Activated T-helper 1 cell treated with anti-CD3 and anti-CD28 coated beads, Interleukin-12 subunit alpha, Interleukin-12 subunit beta, Interleukin-2, Interleukin-4 antibody, amounts not matched to agents 30 ng/mL and 10 ng/mL and 1 ng/mL, durations not matched to agents 14 hours and 24 hours and 36 hours (primary cell): ENCODE data around the gene B4GALT3. TPM values are rescaled to one million over a fixed set of nuclear protein-coding genes. Genes with fewer than 3 reads are reported as not detected.

Experiments used
- DNase-seq: peaks from one replicate; pipeline ENCODE4 v3.0.0; 2021; ENCODE audit warnings: low spot score
- H3K27ac Mint-ChIP-seq: one replicate; pipeline ENCODE4 v1.8.0; 2021; ENCODE audit warnings: mild to moderate bottlenecking, mixed read lengths
- H3K27me3 Mint-ChIP-seq: one replicate; pipeline ENCODE4 v1.8.0; 2022; ENCODE audit warnings: mild to moderate bottlenecking, moderate library complexity, mixed read lengths; ENCODE audit not compliant: insufficient read depth
- H3K36me3 Mint-ChIP-seq: one replicate; pipeline ENCODE4 v1.8.0; 2021; ENCODE audit warnings: low read depth, mixed read lengths
- H3K4me1 Mint-ChIP-seq: one replicate; pipeline ENCODE4 v1.8.0; 2021; ENCODE audit warnings: low read depth, mixed read lengths
- H3K4me3 Mint-ChIP-seq: one replicate; pipeline ENCODE4 v1.8.0; 2021; ENCODE audit warnings: mild to moderate bottlenecking, moderate library complexity, mixed read lengths
- H3K9me3 Mint-ChIP-seq: one replicate; pipeline ENCODE4 v1.8.0; 2021; ENCODE audit warnings: mixed read lengths
- intact Hi-C: fragments of 100-400 bp; cut with micrococcal nuclease; formaldehyde crosslinking; loops from one replicate; pipeline ENCODE4 v1.15.1; 2024
- total RNA-seq: library from RNA; stranded (reverse); gene quantifications from 2 replicates; pipeline ENCODE4 v1.2.3, GENCODE V29; 2022

Gene B4GALT3
- total RNA-seq, 1 donor from 2014 or later = 68.2 TPM

DNA sequence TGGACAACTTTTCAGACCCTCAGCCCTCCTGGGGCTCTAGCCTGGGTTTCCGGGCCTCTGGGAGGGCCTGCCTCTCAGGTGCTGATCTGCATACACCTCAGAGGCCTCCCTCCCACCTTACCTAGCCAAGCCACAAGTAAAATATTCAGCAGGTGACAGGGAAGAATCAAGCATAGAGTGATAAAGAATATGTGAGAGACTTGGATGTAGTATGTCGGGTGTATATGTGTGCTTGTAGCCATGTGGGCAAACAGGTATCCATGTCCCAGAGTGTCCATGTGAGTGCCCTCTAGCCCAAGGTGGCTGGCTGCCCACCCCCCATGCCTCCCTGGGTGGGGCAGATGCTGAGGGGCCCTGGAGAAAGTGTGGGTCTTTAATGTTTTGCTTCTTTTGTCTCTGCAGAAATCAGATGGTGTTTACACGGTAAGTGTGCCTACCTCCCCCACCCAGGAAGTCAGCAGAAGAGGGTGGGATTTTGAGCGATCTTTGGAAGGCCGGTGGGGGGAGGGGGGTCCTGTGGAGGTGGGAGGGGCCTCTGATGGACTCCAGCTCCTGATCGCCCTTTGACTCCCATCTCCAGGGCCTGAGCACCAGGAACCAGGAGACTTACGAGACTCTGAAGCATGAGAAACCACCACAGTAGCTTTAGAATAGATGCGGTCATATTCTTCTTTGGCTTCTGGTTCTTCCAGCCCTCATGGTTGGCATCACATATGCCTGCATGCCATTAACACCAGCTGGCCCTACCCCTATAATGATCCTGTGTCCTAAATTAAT lies 41.2 kb upstream of the B4GALT3 start:
- intact Hi-C loops = no loop called here
- Mint-ChIP-seq H3K36me3 (peaks cover 14% of the 10 kb centered on the region), H3K27me3 (peaks cover 2% of the 10 kb centered on the region), H3K4me3 (no peak overlapping the region), H3K4me1 (peaks cover 41% of the 10 kb centered on the region), H3K27ac (no peak overlapping the region), H3K9me3 (no peaks in the 10 kb centered on the region)
- DNase-seq = no peak

DNA sequence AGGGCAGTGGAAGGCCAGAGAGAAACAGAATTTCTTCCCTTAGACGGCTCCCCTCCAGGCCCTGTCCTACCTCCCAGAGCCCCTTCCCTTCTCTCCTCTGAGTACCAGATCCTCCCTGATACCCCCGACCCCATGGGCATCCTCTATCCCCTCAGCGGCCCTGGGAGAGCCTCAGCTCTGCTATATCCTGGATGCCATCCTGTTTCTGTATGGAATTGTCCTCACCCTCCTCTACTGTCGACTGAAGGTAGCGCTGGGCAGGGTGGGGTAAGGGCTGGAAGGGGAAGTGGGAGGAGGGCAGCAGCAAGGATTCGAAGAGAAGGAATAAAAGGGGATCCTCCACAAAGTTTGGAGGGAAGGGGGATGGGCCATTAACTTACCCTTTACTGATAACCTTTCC lies 40.5 kb upstream of the B4GALT3 start:
- Mint-ChIP-seq H3K27ac (no peak overlapping the region), H3K4me1 (peaks cover 41% of the 10 kb centered on the region), H3K4me3 (no peak overlapping the region), H3K9me3 (no peaks in the 10 kb centered on the region), H3K27me3 (no peaks in the 10 kb centered on the region), H3K36me3 (peaks cover 19% of the 10 kb centered on the region)
- intact Hi-C loops = no loop called here
- no peak for DNase-seq

DNA sequence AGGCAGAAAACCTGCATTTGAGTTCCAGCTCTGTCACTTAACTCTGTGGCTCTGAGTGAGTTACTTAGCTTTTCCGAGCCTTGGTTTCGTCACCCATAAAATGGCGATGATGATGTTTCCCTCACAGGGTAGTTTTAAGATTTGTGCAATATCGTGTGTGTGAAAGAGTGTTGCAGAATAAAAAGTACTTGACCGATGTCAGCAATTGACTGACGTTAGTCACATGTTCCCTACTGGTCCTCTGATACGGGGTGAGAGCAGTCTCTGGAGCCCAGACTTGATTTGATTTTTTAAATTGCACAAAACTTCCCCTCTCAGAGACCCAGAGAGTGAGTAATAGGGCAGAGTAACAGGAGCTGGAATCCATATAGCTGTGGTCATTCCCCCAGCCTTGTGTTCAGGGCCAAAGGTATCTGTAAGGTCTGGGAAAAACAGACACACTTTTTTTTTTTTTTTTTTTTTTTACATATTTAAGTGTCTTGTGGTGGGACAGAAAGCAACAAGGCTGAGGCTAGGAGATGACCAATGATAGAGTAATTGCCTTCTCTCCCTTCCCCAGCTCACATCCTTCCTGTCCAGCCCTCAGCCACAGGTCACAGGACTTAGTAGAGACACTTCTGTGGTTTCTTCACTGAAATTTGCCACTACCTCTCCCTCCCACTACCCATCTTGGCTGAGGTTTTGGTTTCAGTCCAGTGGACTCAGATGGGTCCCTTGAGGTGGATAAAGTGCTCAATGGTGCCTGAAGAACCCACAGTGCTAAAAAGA lies 39.8 kb upstream of the B4GALT3 start:
- Mint-ChIP-seq H3K27me3 (no peaks in the 10 kb centered on the region), H3K4me3 (no peak overlapping the region), H3K4me1 (peaks cover 41% of the 10 kb centered on the region), H3K27ac (no peak overlapping the region), H3K9me3 (no peaks in the 10 kb centered on the region), H3K36me3 (peaks cover 21% of the 10 kb centered on the region)
- no peak for DNase-seq
- intact Hi-C loops = no loop called here

DNA sequence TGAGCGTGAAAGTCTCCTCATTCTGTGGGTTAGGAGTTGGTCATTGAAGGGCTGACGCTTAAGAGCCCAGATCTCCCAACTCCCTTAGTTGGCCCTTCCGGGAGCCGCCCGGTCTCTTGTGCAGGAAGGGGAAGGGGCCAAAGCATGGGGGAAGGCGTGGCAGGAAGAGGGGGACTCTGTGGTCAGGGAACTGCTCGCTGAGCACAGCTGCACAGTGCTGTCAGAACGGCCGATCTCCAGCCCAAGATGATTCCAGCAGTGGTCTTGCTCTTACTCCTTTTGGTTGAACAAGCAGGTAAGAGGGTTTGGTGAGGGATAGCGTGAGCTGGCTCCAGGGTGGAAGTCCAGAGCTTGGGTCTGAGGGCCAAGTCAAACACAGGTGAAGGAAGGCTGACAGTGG lies 37.8 kb upstream of the B4GALT3 start, which contains the start of gene FCER1G:
FCER1G (plus strand) TSS at position 220 of the 400 bp plus-strand sequence; CDS start at position 247, 27 bp downstream.
- H3K27me3 Mint-ChIP-seq = no peaks in the 10 kb centered on the region
- H3K4me1 Mint-ChIP-seq = peaks cover 42% of the 10 kb centered on the region
- H3K36me3 Mint-ChIP-seq = peaks cover 34% of the 10 kb centered on the region
- no peak within 1 kb of the TSS for H3K27ac Mint-ChIP-seq
- no peaks in the 10 kb centered on the region for H3K9me3 Mint-ChIP-seq
- H3K4me3 Mint-ChIP-seq = peak within 1 kb of the TSS; percentile 43
- intact Hi-C loops = no loop called here
- no peak for DNase-seq

DNA sequence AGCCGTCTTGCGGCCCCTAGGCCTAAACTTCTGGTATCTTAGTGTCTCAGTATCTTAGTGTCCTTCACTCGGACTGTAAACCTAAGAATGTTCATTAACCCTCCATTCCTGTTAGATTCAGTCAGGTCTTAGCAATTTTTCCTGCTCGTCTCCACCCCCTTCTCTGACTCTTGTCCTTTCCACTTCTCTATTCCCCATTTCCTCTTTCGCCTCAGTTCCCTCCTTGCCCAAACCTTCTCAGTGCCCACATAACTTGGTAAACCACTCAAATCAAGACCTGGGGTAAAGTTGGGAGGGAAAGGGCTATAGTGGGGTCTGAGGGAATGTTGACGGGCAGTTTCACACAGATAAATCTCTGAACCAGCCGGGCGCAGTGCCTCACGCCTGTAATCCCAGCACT lies 37.1 kb upstream of the B4GALT3 start:
- Mint-ChIP-seq H3K4me1 (peaks cover 49% of the 10 kb centered on the region), H3K9me3 (no peaks in the 10 kb centered on the region), H3K36me3 (peaks cover 41% of the 10 kb centered on the region), H3K27me3 (no peaks in the 10 kb centered on the region), H3K27ac (no peak overlapping the region), H3K4me3 (no peak overlapping the region)
- intact Hi-C loops = no loop called here
- no peak for DNase-seq

DNA sequence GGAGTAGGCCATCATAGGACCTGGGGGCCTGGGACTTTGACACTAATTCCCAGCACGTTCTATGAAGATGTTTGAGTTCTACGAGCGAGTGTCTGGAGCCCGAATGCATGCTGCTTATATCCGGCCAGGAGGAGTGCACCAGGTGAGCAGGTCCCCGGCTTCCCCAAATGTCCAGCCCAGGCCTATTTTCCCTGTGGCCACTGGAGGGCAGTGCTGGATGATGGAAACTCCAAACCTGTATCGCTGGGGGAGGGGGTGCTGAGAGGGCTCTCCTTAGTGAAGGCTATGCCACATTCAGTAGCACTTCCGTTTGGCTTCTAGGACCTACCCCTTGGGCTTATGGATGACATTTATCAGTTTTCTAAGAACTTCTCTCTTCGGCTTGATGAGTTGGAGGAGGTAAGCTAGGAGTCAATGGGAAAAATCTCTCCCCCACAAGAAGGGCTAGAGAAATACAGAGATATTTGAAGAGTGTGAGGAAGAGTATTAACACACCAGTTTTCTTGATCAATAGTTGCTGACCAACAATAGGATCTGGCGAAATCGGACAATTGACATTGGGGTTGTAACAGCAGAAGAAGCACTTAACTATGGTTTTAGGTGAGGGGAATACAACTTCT lies 32.6 kb upstream of the B4GALT3 start:
- intact Hi-C loops = loop anchor here (1.0 kb wide), 2 partner anchors 15 to 81 kb away; no protein-coding TSS in a partner anchor
- Mint-ChIP-seq H3K27me3 (no peaks in the 10 kb centered on the region), H3K4me1 (peaks cover 41% of the 10 kb centered on the region), H3K36me3 (peaks cover 57% of the 10 kb centered on the region), H3K27ac (peak overlapping the region; percentile 60), H3K4me3 (no peak overlapping the region), H3K9me3 (no peaks in the 10 kb centered on the region)
- DNase-seq = peak; percentile 62

DNA sequence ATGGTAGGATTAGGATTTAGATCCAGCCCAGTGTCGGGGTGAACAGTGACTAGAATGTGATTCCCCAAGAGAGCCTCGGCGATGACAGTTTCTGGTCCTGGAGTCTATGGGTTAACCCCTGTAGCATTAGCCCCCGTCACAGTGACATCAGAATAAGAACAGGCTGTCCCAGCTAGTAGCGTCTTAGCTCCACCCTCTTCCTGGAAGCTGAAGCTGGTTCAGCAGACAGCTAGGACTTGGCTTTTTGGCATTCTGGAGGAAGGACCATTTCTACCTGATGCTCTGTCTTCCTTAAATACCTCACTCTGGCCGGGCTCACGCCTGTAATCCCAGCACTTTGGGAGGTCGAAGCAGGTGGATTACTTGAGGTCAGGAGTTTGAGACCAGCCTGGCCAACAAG lies 29.9 kb upstream of the B4GALT3 start:
- no peak for DNase-seq
- H3K4me3 Mint-ChIP-seq = no peak overlapping the region
- H3K9me3 Mint-ChIP-seq = no peaks in the 10 kb centered on the region
- no peak overlapping the region for H3K27ac Mint-ChIP-seq
- H3K27me3 Mint-ChIP-seq = no peaks in the 10 kb centered on the region
- intact Hi-C loops = no loop called here
- peaks cover 49% of the 10 kb centered on the region for H3K4me1 Mint-ChIP-seq
- H3K36me3 Mint-ChIP-seq = peaks cover 52% of the 10 kb centered on the region

DNA sequence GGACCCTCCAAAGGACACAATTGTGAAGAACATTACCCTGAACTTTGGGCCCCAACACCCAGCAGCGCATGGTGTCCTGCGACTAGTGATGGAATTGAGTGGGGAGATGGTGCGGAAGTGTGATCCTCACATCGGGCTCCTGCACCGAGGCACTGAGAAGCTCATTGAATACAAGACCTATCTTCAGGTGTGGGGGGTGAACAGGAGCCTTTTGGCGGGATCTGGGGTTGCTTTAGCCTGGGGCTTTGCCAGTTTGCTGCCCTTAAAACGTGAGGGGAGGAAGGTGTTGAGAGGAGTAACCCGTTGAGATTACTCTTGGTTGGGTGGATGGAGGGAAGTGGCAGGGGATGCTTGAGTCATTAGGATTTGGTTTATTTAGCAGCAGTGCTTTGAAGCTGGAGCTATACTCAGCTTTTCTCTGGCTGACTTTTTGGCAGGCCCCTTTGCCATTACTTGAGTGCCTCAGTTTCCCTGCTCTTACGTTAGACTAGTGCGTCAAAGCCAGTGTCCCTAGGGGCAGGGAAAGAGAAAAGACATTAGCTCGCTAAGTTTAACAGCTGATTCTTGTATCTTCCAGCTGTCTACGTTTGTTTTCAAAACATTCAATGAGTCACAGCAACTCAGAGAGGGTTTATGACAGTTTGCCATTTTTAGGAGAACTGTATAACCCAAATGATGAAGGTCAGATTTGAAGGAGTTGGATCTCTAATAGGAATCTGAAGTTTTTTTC lies 29.3 kb upstream of the B4GALT3 start:
- intact Hi-C loops = no loop called here
- peaks cover 46% of the 10 kb centered on the region for H3K36me3 Mint-ChIP-seq
- peaks cover 54% of the 10 kb centered on the region for H3K4me1 Mint-ChIP-seq
- H3K4me3 Mint-ChIP-seq = no peak overlapping the region
- H3K9me3 Mint-ChIP-seq = no peaks in the 10 kb centered on the region
- DNase-seq = no peak
- H3K27ac Mint-ChIP-seq = no peak overlapping the region
- H3K27me3 Mint-ChIP-seq = no peaks in the 10 kb centered on the region

DNA sequence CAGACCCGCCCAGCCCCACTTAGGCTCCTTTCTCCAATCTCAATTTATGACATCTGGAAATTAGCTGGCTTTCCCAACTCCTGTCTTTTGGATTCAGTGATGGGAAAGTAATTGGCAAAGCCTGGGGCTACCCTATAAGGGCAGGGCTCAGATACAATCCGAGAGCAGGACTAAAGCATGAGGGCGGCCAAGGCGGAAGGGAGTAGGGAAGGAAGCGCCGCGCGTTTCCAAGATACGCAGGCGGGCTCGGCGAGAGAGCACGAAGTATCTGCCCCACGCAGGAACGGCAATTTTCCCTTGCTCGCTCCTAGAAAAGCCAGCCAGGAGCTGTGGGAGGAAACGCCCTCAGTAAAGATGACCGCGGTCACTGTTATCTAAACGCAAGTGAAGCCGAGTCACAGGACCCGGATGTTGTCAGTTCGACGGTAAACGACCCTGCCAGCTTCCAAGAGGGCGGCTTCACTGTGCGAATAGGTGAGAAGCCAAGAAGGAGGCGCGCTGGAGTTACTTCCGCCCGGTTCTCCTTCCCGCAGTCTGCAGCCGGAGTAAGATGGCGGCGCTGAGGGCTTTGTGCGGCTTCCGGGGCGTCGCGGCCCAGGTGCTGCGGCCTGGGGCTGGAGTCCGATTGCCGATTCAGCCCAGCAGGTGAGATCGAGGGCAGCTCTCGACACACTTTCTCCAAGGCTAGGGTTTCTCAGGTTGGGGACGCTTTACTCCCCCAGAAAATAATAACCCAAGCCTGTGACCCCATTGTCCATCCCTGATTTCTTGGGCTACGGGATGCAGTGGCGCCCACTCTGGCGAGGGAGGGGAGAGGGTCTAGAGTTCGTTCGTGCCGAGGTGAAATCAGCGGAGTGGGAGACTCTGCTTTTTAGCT lies 24.8 kb upstream of the B4GALT3 start, which contains the start of gene NDUFS2:
NDUFS2 (plus strand) TSS at position 532 of the 877 bp plus-strand sequence; CDS start at position 551, 19 bp downstream.
- Mint-ChIP-seq H3K4me1 (peaks cover 77% of the 10 kb centered on the region), H3K36me3 (peaks cover 27% of the 10 kb centered on the region), H3K9me3 (no peaks in the 10 kb centered on the region), H3K4me3 (peak within 1 kb of the TSS; percentile 96), H3K27ac (peak within 1 kb of the TSS; percentile 97), H3K27me3 (no peaks in the 10 kb centered on the region)
- intact Hi-C loops = loop anchor here (1.0 to 2.0 kb wide), 7 partner anchors 10 to 112 kb away; partner anchors contain the start of genes NIT1, PFDN2, SDHC and UFC1
- DNase-seq = peak; percentile 93

DNA sequence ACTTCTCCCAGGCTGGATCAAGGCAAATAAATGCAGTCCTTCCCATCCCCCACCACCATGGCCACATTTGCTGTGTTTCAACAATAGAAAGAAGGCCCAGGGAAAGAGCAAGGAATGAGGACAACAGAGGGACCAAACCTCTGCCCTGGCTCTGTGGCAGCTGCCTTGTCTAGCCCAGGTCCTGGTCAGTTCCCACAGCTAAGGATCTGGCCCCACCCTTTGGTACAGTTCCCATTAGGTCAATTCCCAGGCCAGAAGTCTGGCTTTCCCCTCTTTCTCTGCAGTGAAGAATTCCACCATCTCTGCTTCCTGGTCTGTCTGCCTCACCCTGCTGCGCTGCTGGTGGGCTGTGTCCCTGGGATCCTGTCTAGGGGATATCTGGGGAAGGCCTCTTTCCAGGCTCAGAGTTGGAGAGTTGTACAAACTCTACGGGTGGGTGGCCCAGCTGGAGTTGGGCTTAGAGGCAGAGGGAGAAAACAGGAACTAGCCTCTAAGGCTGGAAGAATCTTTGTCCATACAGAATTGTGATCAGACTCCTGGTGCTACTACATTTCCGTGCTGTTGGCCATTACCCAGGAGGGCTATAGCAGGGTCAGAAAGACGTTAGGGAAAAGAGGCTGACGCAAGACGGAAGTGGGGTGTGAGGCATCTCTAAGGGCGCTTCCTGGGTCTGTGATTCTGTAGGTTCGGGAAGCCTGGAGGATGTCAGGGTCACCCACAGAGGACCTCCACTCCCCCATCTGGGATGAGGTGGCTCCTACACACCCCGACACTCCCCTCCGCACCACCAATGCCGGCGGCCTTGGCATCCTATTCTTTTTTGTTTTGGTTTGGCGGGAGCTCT lies 23.9 kb upstream of the B4GALT3 start:
- intact Hi-C loops = no loop called here
- Mint-ChIP-seq H3K36me3 (peaks cover 23% of the 10 kb centered on the region), H3K27me3 (no peaks in the 10 kb centered on the region), H3K9me3 (no peaks in the 10 kb centered on the region), H3K4me1 (peaks cover 69% of the 10 kb centered on the region), H3K4me3 (peak overlapping the region; percentile 96), H3K27ac (peak overlapping the region; percentile 97)
- no peak for DNase-seq

DNA sequence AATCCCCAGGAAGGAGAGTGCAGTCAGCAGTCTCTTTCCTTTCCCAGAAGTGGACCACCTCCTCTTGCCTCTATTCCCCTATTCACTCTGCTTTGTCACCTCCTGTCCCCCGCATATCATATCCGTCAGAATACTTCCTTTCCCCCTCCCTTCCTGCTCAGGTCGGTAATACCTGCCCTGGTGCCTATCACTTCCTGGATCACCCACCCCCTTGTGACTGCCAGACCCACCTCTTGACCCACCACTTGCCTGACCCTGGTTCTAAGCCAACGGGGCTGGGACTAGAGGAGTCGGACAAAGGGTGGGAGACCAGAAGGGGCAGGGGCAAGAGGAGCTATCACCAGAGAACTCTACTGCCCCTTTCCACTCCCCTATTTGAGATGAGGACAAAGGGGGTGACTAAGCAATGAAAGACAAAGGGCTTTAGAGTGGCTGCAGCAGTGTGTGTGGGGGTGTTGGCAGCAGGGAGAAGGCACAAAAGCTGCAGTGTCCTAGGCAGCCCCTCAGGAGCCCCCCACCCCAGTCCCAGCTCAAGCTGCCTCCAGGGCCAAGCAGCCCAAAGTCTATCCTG lies 23.2 kb upstream of the B4GALT3 start:
- H3K4me1 Mint-ChIP-seq = peaks cover 67% of the 10 kb centered on the region

More for the DNA sequence above, 23.2 kb upstream of the B4GALT3 start:
- Mint-ChIP-seq H3K4me3 (no peak overlapping the region), H3K27me3 (no peaks in the 10 kb centered on the region), H3K36me3 (peaks cover 16% of the 10 kb centered on the region), H3K27ac (peak overlapping the region; percentile 97), H3K9me3 (no peaks in the 10 kb centered on the region)
- DNase-seq = no peak
- intact Hi-C loops = no loop called here
